ENCODE results near the gene SGCA. TPM values are rescaled to one million over a fixed set of nuclear protein-coding genes. Genes with fewer than 3 reads are reported as not detected.

SGCA gene
- total and polyA plus RNA-seq, 2 of the 8 experiments (the other 6 are each of a cell fraction or from before 2014, with no cell fraction given), result 0.12 TPM; not detected in 1

- H3K27ac ChIP-seq (ENCODE audit: low read depth, low read length), result no peak overlapping the region
- no peak overlapping the region for H3K56ac ChIP-seq (replicated peaks; ENCODE audit: insufficient read length, low read depth, low read length)
- no peaks in the 10 kb centered on the region for H3K27me3 ChIP-seq (replicated peaks in 1 of 4; ENCODE audit: control insufficient read depth in 3 of 4, extremely low read depth in 1 of 4, insufficient read depth in 3 of 4, low read length in 3 of 4)
- no peak overlapping the region for H3K14ac ChIP-seq (ENCODE audit: insufficient read length)
- no peaks in the 10 kb centered on the region for H3K9me3 ChIP-seq (ENCODE audit: insufficient read depth in 2 of 2, low read depth in 1 of 2, low read length in 1 of 2)
- no peaks in the 10 kb centered on the region; a peak in 1 of 7 replicates for H3K4me1 ChIP-seq (replicated peaks in 1 of 4; ENCODE audit: control insufficient read depth in 3 of 4, insufficient read depth in 4 of 4, low read length in 3 of 4)
- no peak overlapping the region for H4K91ac ChIP-seq (replicated peaks; ENCODE audit: insufficient read length, low read length)
- H4K20me1 ChIP-seq (replicated peaks in 1 of 2; ENCODE audit: control insufficient read depth in 1 of 2, insufficient read depth in 2 of 2, low read length in 2 of 2), result peaks cover 1 to 4% of the 10 kb centered on the region in 2 experiments
- no peak overlapping the region for H3K23ac ChIP-seq (ENCODE audit: insufficient read length)
- 92% methylated on average over 8 of the region's 8 CpGs; no CpG with 5 or more reads in 1 of the 2 experiments for WGBS, 2 experiments (ENCODE audit: extremely low coverage in 1 of 2, insufficient coverage in 1 of 2, insufficient read length in 1 of 2, insufficient replicate concordance in 2 of 2, low coverage in 1 of 2, low lambda C conversion rate in 2 of 2, missing lambda C conversion rate in 1 of 2)
- H2BK5ac ChIP-seq (ENCODE audit: low read depth, low read length), result no peak overlapping the region
- ChIA-PET CTCF (ENCODE audit: partially characterized antibody) (interaction anchor here (1.0 to 1.7 kb wide), 5 partner anchors 10 to 107 kb away, joined by 3 to 7 read pairs (median 4); partner anchors contain the start of gene SGCA), POLR2A (ENCODE audit: partially characterized antibody) (interaction anchor here (1.0 kb wide), 1 partner anchor 12 kb away, joined by 4 read pairs; no protein-coding TSS in a partner anchor)
- TF ChIP-seq RFX5 (IDR thresholded peaks at IDR 0.05; ENCODE audit: borderline replicate concordance, low read depth, low read length) (no peak), ATF3 (IDR thresholded peaks at IDR 0.05; ENCODE audit: insufficient read depth, low read depth, low read length) (no peak), SP4 (IDR thresholded peaks at IDR 0.05; ENCODE audit: low read length) (no peak), CTBP2 (IDR thresholded peaks at IDR 0.05; ENCODE audit: borderline replicate concordance, insufficient read depth, insufficient read length, low read length) (no peak), JUND (IDR thresholded peaks at IDR 0.05; ENCODE audit: low read length) (no peak)
- no peak overlapping the region for H3K9ac ChIP-seq (replicated peaks in 1 of 4; ENCODE audit: extremely low read depth in 1 of 4, low read depth in 3 of 4, low read length in 3 of 4)
- H2AK5ac ChIP-seq (ENCODE audit: low read depth, low read length), result no peak overlapping the region
- FAIRE-seq (no peak), DNase-seq (ENCODE audit: low read depth in 1 of 2, low spot score in 2 of 2) (no peak)
- no peak overlapping the region for H3K18ac ChIP-seq (ENCODE audit: extremely low read depth, low read length)
- no peak overlapping the region for H2AFZ ChIP-seq (ENCODE audit: low read length)
- H3K4ac ChIP-seq (replicated peaks; ENCODE audit: insufficient read length, low read depth, low read length), result no peak overlapping the region
- no peak overlapping the region for H3K4me3 ChIP-seq (ENCODE audit: extremely low read depth in 1 of 4, insufficient read depth in 2 of 4, low read depth in 3 of 4, low read length in 4 of 4)
- H2BK20ac ChIP-seq (ENCODE audit: low read length), result no peak overlapping the region
- no peaks in the 10 kb centered on the region for H3K23me2 ChIP-seq (ENCODE audit: low read depth, low read length)
- no peak overlapping the region for H2BK15ac ChIP-seq (ENCODE audit: low read length)
- no peak overlapping the region for H4K5ac ChIP-seq (ENCODE audit: insufficient read length, low read depth, low read length)
- H4K8ac ChIP-seq (ENCODE audit: extremely low read depth, insufficient read depth, low read length), result no peak overlapping the region
- H2BK12ac ChIP-seq (ENCODE audit: low read depth, low read length), result no peak overlapping the region
- no peaks in the 10 kb centered on the region for H3K79me2 ChIP-seq (ENCODE audit: control insufficient read depth in 1 of 2, insufficient read depth in 2 of 2, low read length in 2 of 2)
- H3K36me3 ChIP-seq (ENCODE audit: control insufficient read depth in 2 of 4, insufficient read depth in 4 of 4, low read length in 3 of 4), result peaks cover 7 to 73% (median 41%) of the 10 kb centered on the region in 4 experiments; a peak in 7 of 8 replicates
- no peak overlapping the region for H3K4me2 ChIP-seq (ENCODE audit: insufficient read depth in 1 of 2, low read depth in 2 of 2, low read length in 2 of 2)
- H3K79me1 ChIP-seq (ENCODE audit: low read depth, low read length), result no peaks in the 10 kb centered on the region
- no peak overlapping the region for H2BK120ac ChIP-seq (replicated peaks; ENCODE audit: low read depth, low read length)
These were observed 25.0 kb downstream of the SGCA start for GRCh38 chr17:50190603-50191358.
